AG09319 (cell line): Measurements from ENCODE around the gene TIMP2.
"Not testable (repeated sequence)": the region's sequence is repeated elsewhere in the genome, so short reads cannot be mapped to it uniquely, and the experiment has no call there.

ENCODE experiments used
- DNase-seq: peaks from one replicate; pipeline ENCODE4 v3.0.0-alpha.2; 2010; ENCODE audit warnings: low read depth; ENCODE audit errors: extremely low read depth
- TF ChIP-seq, protein P1 (sequence below): IDR thresholded peaks from 2 replicates; pipeline ENCODE4 v1.5.1; 2011; ENCODE audit warnings: low read depth, mild to moderate bottlenecking, inconsistent platforms, low read length, moderate library complexity

TIMP2 gene

GRCh38 chr17:78878871-78879527, 46.2 kb downstream of the TIMP2 start:
- DNase-seq = no peak
- TF ChIP-seq, protein P1, sequence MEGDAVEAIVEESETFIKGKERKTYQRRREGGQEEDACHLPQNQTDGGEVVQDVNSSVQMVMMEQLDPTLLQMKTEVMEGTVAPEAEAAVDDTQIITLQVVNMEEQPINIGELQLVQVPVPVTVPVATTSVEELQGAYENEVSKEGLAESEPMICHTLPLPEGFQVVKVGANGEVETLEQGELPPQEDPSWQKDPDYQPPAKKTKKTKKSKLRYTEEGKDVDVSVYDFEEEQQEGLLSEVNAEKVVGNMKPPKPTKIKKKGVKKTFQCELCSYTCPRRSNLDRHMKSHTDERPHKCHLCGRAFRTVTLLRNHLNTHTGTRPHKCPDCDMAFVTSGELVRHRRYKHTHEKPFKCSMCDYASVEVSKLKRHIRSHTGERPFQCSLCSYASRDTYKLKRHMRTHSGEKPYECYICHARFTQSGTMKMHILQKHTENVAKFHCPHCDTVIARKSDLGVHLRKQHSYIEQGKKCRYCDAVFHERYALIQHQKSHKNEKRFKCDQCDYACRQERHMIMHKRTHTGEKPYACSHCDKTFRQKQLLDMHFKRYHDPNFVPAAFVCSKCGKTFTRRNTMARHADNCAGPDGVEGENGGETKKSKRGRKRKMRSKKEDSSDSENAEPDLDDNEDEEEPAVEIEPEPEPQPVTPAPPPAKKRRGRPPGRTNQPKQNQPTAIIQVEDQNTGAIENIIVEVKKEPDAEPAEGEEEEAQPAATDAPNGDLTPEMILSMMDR = no peak

GRCh38 chr17:78878261-78878660, 46.9 kb downstream of the TIMP2 start:
- no peak for DNase-seq
- TF ChIP-seq, protein P1 = no peak

DNA sequence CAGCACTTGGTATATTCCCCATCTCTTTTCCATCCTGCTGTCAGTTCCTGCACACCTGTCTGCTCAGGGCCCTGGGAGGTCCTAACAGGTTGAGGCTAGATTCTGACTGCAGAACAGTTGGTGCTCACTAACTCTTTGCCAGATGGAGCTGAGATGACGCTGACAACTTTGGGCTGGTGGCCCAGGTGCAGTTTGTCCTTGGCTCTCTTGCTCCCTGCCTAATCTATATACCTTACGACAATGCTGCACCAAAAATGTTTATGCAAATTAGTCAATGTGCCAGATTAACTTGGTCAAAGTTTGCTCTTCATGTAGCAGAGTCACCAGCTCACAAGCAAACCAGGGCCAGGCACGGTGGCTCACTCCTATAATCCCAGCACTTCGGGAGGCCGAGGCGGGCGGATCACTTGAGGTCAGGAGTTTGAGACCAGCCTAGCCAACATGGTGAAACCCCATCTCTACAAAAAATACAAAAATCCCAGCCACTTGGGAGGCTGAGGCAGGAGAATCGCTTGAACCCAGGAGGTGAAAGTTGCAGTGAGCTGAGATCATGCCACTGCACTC, 48.2 kb downstream of the TIMP2 start:
- not testable (repeated sequence) for DNase-seq

DNA sequence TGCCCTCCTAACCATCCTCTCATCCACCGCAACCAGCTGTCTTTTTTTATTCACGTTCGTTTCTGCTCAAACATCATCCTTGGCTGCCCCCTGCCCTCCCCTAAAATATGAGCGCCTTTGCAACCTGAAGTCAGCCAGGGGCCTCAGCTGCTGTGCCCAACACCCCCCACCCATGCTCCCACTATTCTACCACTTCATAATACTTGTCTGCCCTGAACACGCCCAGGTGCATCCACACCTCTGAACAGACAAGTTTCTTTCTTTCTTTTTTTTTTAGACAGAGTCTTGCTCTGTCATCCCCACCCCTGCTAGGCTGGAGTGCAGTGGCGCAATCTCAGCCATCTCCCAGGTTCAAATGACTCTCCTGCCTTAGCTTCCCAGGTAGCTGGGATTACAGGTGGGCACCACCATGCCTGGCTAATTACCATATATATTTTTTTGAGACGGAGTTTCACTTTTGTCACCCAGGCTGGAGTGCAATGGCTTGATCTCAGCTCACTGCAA, 49.0 kb downstream of the TIMP2 start:
- no peak for DNase-seq
- TF ChIP-seq, protein P1 = no peak

GRCh38 chr17:78875363-78876093, 49.7 kb downstream of the TIMP2 start:
- DNase-seq = no peak
- TF ChIP-seq, protein P1 = no peak

- TF ChIP-seq, protein P1 = no peak
- DNase-seq = no peak
Measured at GRCh38 chr17:78873519-78874340, 51.5 kb downstream of the TIMP2 start.

DNA sequence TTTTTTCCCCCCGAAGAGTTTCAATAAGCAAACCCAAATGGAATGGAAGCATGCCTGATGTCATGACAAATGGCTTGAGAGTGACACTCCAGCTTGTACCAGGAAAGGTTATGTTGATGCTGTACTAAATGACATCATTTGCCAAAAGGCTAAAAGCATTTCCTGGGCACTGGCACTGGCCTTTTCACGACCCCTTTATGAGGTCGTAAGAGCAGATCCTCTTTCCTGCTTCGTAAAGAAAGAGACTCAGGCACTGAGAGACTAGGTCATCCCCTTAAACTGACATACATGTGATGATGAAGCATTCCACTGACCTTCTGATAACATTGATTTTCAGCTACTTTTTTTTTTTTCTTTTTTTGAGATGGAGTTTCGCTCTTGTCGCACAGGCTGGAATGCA, 52.7 kb downstream of the TIMP2 start:
- TF ChIP-seq, protein P1 = no peak
- no peak for DNase-seq
